Measurements from ENCODE around the gene SIGLEC1. TPM values are rescaled to one million over a fixed set of nuclear protein-coding genes. Genes with fewer than 3 reads are reported as not detected.

The SIGLEC1 gene
- total and polyA plus RNA-seq, 2 experiments from 2014 or later: not detected

DNA sequence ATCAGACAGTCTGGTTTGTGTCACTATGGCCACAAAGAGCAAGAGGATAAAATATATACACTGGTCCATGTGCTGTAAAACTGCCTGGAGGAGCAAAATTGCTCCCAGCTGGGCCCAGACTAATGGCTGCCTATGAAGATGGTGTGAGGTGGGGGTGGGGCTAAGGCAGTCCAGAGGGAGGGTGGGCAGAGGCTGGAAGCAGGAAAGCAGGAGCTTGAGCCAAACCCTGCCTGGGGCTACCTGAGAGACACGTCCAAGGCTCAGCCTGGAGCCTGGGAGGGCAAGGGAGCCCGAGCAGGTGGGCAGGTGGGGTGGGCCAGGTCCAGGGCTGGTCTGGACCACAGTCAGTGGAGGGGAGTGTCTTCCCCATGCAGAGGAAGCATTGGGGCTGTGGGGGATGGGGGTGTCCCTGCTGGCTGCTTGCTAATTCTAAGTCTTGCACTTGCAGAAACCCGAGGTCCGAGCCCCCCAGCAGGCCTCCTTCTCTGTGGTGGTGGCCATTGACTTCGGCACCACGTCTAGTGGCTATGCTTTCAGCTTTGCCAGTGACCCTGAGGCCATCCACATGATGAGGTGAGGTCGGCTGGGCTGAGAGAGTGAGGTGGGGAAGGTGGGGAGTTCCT lies 29.5 kb upstream of the SIGLEC1 start (continued):
- TF ChIP-seq, protein P1, sequence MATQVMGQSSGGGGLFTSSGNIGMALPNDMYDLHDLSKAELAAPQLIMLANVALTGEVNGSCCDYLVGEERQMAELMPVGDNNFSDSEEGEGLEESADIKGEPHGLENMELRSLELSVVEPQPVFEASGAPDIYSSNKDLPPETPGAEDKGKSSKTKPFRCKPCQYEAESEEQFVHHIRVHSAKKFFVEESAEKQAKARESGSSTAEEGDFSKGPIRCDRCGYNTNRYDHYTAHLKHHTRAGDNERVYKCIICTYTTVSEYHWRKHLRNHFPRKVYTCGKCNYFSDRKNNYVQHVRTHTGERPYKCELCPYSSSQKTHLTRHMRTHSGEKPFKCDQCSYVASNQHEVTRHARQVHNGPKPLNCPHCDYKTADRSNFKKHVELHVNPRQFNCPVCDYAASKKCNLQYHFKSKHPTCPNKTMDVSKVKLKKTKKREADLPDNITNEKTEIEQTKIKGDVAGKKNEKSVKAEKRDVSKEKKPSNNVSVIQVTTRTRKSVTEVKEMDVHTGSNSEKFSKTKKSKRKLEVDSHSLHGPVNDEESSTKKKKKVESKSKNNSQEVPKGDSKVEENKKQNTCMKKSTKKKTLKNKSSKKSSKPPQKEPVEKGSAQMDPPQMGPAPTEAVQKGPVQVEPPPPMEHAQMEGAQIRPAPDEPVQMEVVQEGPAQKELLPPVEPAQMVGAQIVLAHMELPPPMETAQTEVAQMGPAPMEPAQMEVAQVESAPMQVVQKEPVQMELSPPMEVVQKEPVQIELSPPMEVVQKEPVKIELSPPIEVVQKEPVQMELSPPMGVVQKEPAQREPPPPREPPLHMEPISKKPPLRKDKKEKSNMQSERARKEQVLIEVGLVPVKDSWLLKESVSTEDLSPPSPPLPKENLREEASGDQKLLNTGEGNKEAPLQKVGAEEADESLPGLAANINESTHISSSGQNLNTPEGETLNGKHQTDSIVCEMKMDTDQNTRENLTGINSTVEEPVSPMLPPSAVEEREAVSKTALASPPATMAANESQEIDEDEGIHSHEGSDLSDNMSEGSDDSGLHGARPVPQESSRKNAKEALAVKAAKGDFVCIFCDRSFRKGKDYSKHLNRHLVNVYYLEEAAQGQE (IDR thresholded peaks at IDR 0.05; ENCODE audit: unreplicated experiment): no peak
- TF ChIP-seq JUNB (IDR thresholded peaks at IDR 0.05; ENCODE audit: unreplicated experiment): no peak
- TF ChIP-seq EZH2 (IDR thresholded peaks at IDR 0.05; ENCODE audit: low read depth, unreplicated experiment): no peak

DNA sequence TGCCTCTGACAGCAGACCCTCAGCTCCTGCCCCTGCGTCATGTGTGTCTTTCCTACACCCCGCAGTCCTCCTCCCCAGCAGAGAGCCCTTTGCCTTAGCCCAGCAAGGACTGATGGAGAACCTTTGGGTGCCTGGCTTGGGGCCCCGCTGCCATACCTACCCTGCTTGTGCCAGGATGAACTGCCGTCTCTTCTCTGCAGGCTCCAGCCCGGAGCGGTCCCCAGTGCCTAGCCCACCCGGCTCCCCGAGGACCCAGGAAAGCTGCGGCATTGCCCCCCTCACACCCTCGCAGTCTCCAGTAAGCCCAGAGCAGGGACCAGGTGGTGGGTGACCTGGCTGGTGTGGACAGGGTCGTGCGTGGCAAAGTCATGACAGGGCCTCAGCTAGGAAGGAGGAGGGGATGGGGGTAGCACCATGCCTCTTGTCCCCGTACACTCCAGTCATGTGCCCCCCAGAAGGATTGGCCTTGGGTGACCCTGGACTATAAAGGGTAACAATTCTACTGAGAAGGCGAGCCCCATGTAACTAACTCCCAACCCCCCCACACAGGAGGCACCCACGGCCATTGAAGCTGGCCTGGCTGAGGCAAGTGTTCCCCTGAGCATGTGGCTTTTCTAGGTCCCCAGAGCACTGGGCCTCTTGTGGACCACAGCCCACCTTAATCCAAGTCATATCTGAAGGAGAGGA lies 28.4 kb upstream of the SIGLEC1 start:
- H3K36me3 Mint-ChIP-seq (ENCODE audit: low read depth): no peaks in the 10 kb centered on the region
- Histone ChIP-seq H3K27ac (ENCODE audit: low read depth) (no peak overlapping the region), H3K36me3 (ENCODE audit: insufficient read depth) (no peaks in the 10 kb centered on the region), H3K4me2 (no peak overlapping the region), H3F3A (replicated peaks; ENCODE audit: low read depth) (no peaks in the 10 kb centered on the region), H2AFZ (no peak overlapping the region), H4K20me1 (replicated peaks; ENCODE audit: insufficient read depth) (no peaks in the 10 kb centered on the region), H3K4me3 (no peak overlapping the region), H3K79me2 (replicated peaks; ENCODE audit: insufficient read depth) (no peaks in the 10 kb centered on the region), H3K4me1 (ENCODE audit: insufficient read depth) (peaks cover 3% of the 10 kb centered on the region; the same call in 1 of the 2 replicates), H3K27me3 (ENCODE audit: insufficient read depth) (no peaks in the 10 kb centered on the region), H3K9me2 (ENCODE audit: insufficient read depth) (no peaks in the 10 kb centered on the region)
- DNase-seq (ENCODE audit: low spot score) (no peak), ATAC-seq (no peak)
- H3K4me1 Mint-ChIP-seq: peaks cover 28% of the 10 kb centered on the region
- no peak overlapping the region for H3K27ac Mint-ChIP-seq
- no peak overlapping the region for H3K4me3 Mint-ChIP-seq
- H3K27me3 Mint-ChIP-seq (ENCODE audit: insufficient read depth, low read depth, poor library complexity): peaks cover 18% of the 10 kb centered on the region
- H3K9me3 Mint-ChIP-seq: no peaks in the 10 kb centered on the region
- TF ChIP-seq, protein P2, sequence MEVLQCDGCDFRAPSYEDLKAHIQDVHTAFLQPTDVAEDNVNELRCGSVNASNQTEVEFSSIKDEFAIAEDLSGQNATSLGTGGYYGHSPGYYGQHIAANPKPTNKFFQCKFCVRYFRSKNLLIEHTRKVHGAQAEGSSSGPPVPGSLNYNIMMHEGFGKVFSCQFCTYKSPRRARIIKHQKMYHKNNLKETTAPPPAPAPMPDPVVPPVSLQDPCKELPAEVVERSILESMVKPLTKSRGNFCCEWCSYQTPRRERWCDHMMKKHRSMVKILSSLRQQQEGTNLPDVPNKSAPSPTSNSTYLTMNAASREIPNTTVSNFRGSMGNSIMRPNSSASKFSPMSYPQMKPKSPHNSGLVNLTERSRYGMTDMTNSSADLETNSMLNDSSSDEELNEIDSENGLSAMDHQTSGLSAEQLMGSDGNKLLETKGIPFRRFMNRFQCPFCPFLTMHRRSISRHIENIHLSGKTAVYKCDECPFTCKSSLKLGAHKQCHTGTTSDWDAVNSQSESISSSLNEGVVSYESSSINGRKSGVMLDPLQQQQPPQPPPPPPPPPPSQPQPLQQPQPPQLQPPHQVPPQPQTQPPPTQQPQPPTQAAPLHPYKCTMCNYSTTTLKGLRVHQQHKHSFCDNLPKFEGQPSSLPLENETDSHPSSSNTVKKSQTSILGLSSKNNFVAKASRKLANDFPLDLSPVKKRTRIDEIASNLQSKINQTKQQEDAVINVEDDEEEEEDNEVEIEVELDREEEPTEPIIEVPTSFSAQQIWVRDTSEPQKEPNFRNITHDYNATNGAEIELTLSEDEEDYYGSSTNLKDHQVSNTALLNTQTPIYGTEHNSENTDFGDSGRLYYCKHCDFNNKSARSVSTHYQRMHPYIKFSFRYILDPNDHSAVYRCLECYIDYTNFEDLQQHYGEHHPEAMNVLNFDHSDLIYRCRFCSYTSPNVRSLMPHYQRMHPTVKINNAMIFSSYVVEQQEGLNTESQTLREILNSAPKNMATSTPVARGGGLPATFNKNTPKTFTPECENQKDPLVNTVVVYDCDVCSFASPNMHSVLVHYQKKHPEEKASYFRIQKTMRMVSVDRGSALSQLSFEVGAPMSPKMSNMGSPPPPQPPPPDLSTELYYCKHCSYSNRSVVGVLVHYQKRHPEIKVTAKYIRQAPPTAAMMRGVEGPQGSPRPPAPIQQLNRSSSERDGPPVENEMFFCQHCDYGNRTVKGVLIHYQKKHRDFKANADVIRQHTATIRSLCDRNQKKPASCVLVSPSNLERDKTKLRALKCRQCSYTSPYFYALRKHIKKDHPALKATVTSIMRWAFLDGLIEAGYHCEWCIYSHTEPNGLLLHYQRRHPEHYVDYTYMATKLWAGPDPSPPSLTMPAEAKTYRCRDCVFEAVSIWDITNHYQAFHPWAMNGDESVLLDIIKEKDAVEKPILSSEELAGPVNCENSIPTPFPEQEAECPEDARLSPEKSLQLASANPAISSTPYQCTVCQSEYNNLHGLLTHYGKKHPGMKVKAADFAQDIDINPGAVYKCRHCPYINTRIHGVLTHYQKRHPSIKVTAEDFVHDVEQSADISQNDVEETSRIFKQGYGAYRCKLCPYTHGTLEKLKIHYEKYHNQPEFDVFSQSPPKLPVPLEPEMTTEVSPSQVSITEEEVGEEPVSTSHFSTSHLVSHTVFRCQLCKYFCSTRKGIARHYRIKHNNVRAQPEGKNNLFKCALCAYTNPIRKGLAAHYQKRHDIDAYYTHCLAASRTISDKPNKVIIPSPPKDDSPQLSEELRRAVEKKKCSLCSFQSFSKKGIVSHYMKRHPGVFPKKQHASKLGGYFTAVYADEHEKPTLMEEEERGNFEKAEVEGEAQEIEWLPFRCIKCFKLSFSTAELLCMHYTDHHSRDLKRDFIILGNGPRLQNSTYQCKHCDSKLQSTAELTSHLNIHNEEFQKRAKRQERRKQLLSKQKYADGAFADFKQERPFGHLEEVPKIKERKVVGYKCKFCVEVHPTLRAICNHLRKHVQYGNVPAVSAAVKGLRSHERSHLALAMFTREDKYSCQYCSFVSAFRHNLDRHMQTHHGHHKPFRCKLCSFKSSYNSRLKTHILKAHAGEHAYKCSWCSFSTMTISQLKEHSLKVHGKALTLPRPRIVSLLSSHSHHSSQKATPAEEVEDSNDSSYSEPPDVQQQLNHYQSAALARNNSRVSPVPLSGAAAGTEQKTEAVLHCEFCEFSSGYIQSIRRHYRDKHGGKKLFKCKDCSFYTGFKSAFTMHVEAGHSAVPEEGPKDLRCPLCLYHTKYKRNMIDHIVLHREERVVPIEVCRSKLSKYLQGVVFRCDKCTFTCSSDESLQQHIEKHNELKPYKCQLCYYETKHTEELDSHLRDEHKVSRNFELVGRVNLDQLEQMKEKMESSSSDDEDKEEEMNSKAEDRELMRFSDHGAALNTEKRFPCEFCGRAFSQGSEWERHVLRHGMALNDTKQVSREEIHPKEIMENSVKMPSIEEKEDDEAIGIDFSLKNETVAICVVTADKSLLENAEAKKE (CRISPR knock-in tag; IDR thresholded peaks at IDR 0.05): no peak
- TF ChIP-seq, protein P3, sequence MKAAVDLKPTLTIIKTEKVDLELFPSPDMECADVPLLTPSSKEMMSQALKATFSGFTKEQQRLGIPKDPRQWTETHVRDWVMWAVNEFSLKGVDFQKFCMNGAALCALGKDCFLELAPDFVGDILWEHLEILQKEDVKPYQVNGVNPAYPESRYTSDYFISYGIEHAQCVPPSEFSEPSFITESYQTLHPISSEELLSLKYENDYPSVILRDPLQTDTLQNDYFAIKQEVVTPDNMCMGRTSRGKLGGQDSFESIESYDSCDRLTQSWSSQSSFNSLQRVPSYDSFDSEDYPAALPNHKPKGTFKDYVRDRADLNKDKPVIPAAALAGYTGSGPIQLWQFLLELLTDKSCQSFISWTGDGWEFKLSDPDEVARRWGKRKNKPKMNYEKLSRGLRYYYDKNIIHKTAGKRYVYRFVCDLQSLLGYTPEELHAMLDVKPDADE (IDR thresholded peaks at IDR 0.05): no peak
- TF ChIP-seq NANOG (IDR thresholded peaks at IDR 0.05; ENCODE audit: borderline replicate concordance) (no peak), CREB1 (CRISPR knock-in tag; IDR thresholded peaks at IDR 0.05; ENCODE audit: low read depth) (no peak), ZNF331 (CRISPR knock-in tag; IDR thresholded peaks at IDR 0.05; ENCODE audit: low read depth) (no peak), EZH2 (IDR thresholded peaks at IDR 0.05; ENCODE audit: low read depth, unreplicated experiment) (no peak), STAT1 (IDR thresholded peaks at IDR 0.05; ENCODE audit: unreplicated experiment) (no peak), POLR2AphosphoS5 (IDR thresholded peaks at IDR 0.05; ENCODE audit: low read depth) (no peak), JUNB (IDR thresholded peaks at IDR 0.05; ENCODE audit: unreplicated experiment) (no peak)
